HG02884 (cell line): ENCODE data around the gene GPR108.

Experiments used
- ATAC-seq: cut with Tn5 transposase; IDR thresholded peaks from one replicate; pipeline ENCODE4 v1.9.1; 2021; ENCODE audit warnings: mild to moderate bottlenecking, moderate library complexity; ENCODE audit not compliant: unreplicated experiment

GPR108 gene

DNA sequence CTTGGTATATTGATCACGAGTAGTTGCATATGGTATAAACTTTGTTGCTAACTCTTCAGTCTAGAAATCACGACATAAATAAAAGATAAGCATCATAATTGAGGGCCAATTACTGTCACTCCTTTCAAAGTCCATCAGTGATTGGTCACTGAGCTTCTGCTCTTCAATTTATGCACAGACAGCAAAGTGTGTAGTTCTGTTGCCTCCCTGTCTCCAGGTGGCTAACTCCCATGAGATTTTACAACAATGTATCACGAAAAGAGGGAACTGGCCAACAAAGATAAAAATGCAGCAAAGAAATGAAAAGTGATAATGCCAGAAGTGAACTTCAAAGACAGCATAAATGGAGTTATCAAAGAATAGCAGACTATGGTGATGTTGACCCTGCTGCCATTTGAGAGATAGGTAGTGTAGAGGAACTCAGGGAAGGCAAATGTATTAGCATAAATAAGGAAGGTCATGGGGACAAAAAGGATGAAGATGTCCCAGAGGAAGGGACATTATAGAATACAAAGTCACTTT, 54.7 kb downstream of the GPR108 start:
- no peak for ATAC-seq

DNA sequence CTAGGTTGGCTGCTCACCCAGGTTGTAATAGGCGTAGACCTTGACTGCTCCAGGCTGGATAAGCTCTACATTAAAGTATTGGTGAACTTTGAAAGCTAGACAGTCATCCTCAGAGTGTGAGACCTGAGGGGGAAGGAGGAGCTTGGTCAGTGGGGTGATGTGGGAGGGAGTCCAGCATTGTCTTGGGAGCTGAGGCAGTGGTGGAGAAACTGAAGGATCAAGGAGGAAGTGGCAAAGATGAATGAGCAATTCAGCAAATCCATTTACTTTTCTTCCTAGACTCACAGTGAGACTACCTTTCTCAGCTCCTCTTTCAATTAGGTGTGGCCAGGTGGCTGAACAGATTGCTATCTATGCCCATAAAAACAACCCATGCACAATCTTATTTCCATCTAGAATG, 57.2 kb downstream of the GPR108 start:
- no peak for ATAC-seq
